Measurements from ENCODE around the gene CARF.

DNA sequence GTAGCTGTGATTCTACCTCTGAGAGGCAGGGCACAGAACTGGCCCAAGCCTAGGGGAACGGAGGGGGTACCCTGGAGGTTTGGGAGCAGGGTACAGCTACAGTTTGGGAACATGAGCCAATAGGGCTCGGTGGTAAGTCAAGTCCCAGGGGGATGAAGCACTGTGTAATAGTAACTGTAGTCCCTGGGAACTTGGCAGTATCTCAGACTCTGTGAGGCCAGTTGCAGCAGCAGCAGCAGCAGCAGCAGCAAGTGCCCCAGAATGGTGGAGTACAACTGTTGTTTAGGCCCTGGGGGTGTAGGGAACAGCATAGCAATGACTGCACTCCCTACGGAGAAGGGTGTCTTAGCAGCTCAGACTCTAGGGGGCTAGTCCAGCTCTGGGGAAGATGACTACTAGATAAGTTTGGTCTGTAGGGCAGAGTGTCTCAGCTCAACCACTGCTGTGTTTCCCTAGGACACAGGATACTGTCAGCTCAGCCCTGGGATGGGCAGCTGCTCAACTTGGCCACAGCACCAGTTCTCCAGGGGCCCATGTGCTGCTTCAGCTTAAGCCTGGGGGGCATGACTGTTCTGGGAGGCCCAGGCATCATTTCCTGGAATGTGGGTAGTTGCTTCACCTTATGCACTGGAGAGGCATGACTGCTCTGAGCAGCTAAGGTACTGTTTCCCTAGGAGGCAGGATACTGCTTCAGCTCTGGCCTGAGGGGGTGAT lies 20.5 kb downstream of the CARF start:
- TF ChIP-seq, protein P1, sequence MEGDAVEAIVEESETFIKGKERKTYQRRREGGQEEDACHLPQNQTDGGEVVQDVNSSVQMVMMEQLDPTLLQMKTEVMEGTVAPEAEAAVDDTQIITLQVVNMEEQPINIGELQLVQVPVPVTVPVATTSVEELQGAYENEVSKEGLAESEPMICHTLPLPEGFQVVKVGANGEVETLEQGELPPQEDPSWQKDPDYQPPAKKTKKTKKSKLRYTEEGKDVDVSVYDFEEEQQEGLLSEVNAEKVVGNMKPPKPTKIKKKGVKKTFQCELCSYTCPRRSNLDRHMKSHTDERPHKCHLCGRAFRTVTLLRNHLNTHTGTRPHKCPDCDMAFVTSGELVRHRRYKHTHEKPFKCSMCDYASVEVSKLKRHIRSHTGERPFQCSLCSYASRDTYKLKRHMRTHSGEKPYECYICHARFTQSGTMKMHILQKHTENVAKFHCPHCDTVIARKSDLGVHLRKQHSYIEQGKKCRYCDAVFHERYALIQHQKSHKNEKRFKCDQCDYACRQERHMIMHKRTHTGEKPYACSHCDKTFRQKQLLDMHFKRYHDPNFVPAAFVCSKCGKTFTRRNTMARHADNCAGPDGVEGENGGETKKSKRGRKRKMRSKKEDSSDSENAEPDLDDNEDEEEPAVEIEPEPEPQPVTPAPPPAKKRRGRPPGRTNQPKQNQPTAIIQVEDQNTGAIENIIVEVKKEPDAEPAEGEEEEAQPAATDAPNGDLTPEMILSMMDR (conservative IDR thresholded peaks at IDR 0.05 in 1 of 2, IDR thresholded peaks at IDR 0.05 in 1 of 2; ENCODE audit: low read depth in 1 of 2, low read length in 2 of 2), result no peak
- no peak for TF ChIP-seq EZH2 (IDR thresholded peaks at IDR 0.05; ENCODE audit: low read length, missing control alignments)

Measured in fibroblast of lung (primary cell).